NCI-H187 (cell line): ENCODE measurements around the gene GRAMD1A.
"Not testable (repeated sequence)": the region's sequence is repeated elsewhere in the genome, so short reads cannot be mapped to it uniquely, and the experiment has no call there.

Experiments used
- DNase-seq, 2 experiments: peaks; one replicate each; lab custom pipeline; 2025; lab: John Stamatoyannopoulos, UW

Gene GRAMD1A

DNA sequence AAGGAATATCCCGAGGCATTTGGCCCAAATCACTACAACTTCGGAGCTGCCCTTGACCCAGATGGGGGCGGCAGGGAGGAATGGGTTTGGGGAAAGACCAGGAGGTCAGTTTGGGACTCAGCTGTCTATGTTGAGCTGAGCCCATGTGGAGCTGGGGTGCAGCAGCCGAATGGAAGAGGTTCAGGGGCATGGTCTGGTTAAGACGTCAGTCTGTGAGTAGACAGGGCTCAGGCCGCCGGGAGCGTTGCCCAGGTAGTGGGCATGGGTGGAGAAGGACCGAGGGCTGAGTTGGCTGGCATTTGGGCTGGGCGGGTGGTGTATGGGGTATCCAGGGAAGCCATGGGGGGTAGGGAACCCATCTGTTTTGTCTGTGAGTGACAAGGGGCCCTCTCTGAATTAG is 20.9 kb downstream of the GRAMD1A start:
- no peak for DNase-seq

GRCh38 chr19:35021596-35021995 is 21.5 kb downstream of the GRAMD1A start:
- DNase-seq, result no peak

- no peak for DNase-seq
These were observed 22.3 kb downstream of the GRAMD1A start for GRCh38 chr19:35022460-35022859.

DNA sequence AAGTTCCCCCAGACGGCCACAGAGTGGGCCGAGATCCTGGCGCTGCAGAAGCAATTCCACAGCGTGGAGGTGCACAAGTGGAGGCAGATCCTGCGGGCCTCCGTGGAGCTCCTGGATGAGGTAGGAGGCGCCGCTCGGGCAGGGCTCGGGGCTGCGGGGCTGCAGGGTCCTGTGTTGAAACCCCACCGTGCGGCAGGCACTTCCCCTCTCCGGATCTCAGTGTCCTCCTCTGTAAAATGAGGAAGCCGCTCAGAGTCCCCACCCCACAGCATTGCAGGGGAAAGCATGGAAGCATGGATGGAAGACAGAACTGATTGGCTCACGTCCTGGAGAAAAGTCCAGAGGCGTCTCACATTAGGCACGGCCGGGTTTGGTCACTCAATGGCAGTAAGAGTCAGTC is 23.3 kb downstream of the GRAMD1A start:
- DNase-seq, result no peak

GRCh38 chr19:35024095-35024494 is 24.0 kb downstream of the GRAMD1A start:
- DNase-seq, result no peak

DNA sequence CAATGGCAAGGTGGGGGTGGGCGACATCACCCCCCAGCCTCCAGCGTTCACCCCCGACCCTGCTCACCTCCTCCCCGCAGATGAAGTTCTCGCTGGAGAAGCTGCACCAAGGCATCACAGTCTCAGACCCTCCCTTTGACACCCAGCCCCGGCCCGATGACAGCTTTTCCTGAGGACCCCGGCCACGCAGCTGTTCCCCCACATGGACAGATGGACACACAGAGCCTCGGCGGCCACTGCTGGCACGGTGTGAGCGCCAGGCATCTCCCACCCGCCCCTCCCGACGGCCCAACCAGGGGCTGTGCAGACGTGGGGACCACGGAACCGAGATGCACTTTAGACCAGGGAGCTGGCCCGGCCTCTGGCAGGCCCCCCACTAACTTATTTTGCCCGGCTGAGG is 25.8 kb downstream of the GRAMD1A start:
- DNase-seq, result no peak

DNA sequence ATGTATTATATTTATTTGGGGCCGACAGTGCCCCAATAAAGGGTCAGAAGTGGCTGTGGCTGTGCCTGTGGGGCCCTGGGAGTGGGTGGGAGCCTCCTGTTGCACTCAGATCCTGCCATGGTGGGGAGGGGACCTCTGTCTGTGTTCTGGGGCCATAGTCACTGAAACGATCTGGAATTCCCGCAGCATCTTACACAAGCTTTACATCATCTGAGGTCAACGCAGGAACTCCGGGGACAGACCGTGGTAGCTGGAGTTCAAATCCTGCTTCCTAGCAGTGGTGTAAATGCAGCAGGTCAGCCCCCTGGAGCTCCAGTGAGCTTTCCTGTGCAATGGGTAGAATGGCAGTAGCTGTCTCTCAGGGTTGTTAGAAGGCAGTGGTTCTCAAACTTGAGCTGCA is 26.3 kb downstream of the GRAMD1A start:
- DNase-seq, result no peak

- DNase-seq, result no peak
These were observed 26.9 kb downstream of the GRAMD1A start for GRCh38 chr19:35027009-35027408.

- DNase-seq, result no peak
These were observed 27.9 kb downstream of the GRAMD1A start for GRCh38 chr19:35027851-35028599.

DNA sequence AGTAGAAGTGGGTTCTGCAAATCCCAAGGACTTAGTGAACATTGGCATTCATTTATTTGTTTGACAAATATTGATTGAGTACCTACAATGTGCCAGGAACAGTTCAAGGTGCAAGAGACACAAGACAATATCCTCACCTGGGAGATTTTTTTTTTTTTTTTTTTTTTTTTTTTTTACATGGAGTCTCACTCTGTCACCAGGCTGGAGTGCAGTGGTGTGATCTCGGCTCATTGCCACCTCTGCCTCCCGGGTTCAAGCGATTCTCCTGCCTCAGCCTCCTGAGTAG is 28.4 kb downstream of the GRAMD1A start:
- DNase-seq, result not testable (repeated sequence)

- DNase-seq, result not testable (repeated sequence)
These were observed 29.2 kb downstream of the GRAMD1A start for GRCh38 chr19:35029275-35029736.

DNA sequence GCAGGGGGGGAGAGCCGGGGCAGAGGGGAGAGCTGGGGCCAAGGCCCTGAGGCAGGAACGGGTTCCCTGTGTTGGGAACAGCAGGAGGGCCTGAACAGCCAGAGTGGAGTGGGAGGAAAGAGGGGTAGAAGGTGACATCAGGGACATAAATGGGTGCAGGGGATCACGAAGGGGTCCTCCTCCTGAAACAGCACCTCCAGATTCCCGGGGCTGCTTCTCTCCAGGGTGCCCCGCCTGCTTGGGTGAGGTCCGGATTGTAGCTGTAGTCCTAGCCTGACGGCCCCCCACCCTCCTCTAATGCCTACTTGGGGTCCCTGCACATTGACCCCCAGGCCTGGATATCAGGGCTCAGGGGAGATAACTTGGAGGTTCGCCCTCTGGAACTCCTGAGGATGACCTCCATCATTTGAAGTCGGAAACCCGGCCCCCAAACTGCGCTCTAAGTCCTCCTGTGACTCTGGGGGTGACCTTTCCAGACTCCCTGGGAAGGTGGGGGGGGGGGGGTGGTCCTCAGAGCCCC is 29.7 kb downstream of the GRAMD1A start:
- DNase-seq, result no peak

DNA sequence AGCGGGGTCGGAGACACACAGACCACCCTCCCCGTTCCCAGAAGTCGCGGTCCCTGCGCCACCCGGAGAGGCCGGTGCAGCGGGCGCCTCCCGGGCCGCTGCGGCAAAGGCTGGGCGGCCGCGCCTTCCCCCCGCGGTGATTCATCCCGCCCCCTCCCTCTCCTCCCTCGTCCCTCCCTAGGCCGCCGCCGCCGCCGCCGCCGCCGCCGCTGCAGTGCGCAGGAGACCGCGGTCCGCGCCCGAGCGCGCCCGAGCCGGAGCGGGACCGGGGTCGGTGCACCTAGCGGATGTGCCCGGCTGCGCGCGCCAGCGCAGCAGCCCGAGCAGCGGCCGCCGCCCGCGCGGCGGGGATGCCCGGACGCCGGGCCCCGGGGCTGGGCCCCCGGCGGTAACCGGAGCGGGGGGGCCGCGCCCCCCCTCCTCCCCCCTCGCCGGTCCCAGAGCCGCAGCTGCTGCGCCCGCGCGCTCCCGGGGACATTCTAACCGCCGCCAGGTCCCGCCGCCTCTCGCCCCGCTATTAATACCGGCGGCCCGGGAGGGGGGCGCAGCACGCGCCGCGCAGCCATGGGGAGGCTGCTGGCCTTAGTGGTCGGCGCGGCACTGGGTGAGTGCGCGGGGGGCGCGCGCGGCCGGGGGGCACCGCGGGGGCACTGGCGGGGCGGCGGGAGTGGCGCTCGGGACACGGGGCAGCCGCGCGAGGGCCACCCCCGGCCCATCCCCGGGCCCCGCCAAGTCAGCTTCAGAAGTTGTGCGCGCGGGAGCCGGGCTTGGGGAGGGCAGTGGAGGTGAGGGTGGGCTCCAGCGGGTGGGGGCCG is 30.3 kb downstream of the GRAMD1A start, which contains the start of gene SCN1B:
Gene SCN1B, plus strand, starts transcription at position 214 of the 815 bp plus-strand sequence. Its CDS starts 351 bp downstream, at position 565.
- no peak for DNase-seq

DNA sequence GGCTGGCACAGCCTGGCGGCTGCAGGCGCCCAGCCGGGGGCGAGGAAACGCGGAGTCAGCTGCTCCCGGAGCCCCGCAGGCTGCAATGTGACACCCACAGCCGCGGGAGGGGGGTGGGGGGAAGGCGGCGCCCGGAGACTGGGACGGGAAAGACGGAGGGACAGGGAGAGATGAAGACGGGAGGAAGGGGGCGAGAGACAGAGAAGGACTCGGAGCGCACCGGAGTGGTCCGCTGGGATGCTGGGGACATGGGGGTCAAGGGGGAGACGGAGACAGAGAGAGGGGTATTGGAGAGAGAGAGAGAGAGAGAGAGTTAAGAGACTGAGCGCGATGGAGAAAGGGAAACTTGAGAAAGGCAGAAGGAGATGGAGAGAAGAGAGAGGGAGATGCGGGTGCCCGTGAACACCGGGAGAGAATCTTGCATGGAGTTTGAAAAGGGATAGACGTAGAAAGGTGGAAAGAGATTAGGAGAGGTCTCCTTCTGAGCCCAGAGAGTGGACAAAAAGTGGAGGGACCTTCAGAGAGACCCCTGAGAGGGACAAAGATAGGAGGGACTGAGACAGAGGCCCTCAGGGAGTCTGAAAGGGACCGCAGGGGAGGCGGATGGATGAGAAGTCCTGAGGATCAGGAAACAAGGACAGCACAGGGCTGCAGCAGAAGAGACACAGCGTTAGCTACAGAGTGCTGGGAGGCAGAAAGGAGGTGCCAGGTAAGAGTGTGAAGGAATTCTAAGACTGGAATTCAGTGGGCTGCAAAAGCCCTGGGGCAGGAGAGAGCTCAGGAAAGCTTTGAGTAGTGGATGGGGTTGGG is 31.2 kb downstream of the GRAMD1A start:
- DNase-seq, result no peak

GRCh38 chr19:35032356-35032865 is 32.3 kb downstream of the GRAMD1A start:
- no peak for DNase-seq

DNA sequence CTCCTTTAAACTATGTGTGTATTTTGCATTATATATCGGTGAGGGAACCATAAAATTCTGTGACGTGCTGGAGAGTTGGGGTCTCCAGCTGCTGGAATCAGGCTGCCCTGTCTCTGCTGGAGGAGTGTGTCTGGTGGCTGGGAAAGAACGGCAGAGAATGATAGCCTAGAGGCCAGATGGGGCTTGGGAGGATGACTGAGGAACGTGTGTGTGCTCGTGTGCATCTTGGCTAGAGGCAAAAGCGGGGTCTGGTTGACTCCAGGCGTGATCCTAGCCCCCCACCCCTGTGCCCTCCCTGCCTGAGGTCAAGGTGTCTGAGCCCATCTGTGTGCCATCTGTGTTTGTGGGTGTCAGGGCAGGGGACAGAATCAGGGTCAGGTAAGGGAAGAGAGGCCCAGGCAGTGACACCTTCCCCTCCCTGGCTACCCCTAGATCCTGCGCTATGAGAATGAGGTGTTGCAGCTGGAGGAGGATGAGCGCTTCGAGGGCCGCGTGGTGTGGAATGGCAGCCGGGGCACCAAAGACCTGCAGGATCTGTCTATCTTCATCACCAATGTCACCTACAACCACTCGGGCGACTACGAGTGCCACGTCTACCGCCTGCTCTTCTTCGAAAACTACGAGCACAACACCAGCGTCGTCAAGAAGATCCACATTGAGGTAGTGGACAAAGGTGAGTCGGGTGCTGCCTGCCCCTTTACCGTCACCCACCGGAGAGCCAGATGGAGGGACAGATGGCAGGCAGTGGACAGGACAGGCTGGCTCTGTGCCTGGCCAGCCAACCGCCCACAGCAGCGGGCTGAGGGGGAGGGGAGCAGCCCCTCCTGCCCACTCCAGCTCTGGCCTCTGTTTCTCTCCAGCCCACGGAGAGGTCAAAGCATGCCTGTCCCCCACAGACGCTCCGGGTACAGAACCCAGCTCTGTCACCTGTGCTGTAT is 33.2 kb downstream of the GRAMD1A start:
- no peak for DNase-seq

DNA sequence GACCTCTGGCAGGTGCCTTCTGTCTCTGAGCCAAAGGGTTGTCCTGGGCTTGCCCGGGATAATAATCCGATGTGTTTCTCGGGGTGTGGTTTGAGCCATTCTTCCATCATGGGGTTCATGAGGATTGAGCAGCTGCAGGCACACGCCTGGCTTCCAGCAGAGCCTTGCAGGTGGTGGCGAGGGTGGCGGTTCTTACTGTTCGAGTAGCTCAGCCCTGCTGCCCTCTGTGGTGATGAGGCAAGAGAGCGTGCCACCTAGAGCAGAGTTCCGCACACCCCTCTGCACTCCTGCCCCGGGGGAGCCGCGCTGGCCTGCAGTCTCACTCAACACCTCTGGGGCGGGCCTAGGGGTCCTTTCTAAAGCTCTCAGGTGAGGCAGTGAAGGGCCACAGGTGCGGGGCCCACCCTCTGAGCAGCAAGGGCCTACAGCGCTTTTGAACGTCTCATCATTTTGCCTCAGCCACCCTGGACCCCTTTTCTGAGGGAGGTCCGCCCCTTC is 33.9 kb downstream of the GRAMD1A start:
- no peak for DNase-seq

DNA sequence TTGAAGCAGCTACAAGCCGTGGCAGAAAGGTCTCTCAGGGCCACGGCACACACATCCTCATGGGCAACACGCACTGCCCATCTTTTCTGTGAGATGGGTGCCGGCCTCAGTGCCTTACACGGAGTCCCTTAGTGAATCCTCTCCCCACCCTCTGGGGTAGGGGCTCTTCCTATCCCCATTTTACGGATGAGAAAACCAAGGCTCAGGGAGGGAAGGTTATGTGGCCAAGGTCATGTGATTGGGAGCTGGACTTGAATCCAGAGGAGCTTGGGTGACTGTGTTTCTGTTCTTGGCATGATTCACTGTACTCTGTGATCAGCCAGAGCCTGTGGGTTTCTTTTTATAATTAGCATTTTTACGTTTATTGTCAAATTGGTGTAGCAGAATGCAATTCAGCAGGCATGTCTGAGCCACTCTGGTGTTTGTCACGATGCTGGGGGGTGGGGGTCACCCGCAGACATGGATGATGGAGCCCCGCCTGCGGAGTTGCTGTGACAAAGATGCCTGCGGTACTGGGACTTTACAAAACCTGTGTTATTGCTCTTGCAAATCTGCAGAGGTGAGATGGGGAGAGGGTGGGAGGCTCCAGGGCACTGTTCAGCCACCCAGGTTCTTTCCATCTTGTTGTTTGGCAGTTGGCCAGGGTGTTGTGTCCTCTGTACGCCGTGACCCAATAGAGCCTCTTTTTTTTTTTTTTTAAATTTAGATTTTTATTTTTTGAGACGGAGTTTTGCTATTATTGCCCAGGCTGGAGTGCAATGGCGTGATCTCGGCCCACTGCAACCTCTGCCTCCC is 34.7 kb downstream of the GRAMD1A start:
- no peak for DNase-seq

DNA sequence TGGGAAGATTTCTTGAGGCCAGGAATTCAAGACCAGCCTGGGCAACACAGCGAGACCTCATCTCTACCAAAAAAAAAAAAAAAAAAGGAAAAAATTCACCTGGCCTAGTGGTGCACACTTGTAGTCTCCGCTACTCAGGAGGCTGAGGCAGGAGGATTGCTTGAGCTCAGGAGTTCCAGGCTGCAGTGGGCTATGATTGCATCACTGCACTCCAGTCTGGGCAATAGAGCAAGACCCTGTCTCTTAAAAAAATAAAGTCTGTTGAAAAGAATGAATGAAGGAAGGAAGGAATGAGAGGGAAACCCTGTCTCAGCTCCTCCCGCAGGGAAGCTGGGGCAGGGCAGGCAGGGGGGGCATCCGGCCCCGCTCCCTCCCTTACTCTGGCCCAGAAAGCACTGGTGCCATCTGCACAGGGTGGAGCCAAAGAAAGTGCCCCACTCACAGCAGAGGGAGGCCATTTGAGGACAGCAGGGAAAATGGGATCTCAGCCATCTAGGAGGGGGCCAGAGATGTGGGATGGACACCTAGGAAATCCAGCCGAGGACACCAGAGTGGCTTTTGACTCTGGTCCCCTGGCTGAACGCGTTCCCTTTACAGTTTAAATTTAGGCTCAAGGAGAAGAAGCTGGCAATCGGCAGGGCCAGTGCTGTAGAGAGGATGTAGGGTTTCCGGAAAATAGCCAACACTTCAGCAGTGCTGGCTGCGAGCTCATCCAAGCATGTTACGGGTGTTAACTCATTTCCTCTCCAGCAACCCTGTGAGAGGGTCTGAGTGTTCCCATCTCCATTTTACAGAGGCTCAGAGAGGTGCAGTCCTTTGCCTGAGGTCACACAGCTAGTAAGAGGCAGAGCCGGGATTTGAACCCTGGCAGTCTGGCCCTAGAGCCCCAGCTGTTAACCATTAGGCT is 37.8 kb downstream of the GRAMD1A start:
- no peak for DNase-seq
